ENCODE data around the gene JRKL. TPM values are rescaled to one million over a fixed set of nuclear protein-coding genes. Genes with fewer than 3 reads are reported as not detected.

Gene JRKL
- total and polyA plus RNA-seq, 2 of the 13 experiments (the other 11 are each of a cell fraction or from before 2014, with no cell fraction given), result 3.2 to 4.5 TPM

GRCh38 chr11:96365493-96365892 lies 24.3 kb upstream of the JRKL start:
- H3K4me3 ChIP-seq (replicated peaks in 1 of 3; ENCODE audit: insufficient read depth in 1 of 3, low read depth in 2 of 3, low read length in 3 of 3), result no peak overlapping the region
- peaks cover 2 to 39% of the 10 kb centered on the region in 2 experiments for H3K36me3 ChIP-seq (replicated peaks in 1 of 2; ENCODE audit: control insufficient read depth in 1 of 2, insufficient read depth in 2 of 2, low read length in 2 of 2)
- no peak for DNase-seq (ENCODE audit: low spot score)
- 100% methylated on average over 1 of the region's 1 CpG for WGBS (ENCODE audit: low lambda C conversion rate)
- TF ChIP-seq DRAP1 (CRISPR knock-in tag; IDR thresholded peaks at IDR 0.05) (no peak), GZF1 (CRISPR knock-in tag; IDR thresholded peaks at IDR 0.05) (no peak), GLI4 (CRISPR knock-in tag; IDR thresholded peaks at IDR 0.05; ENCODE audit: borderline replicate concordance) (no peak), LRRFIP1 (CRISPR knock-in tag; conservative IDR thresholded peaks at IDR 0.05) (no peak), FOXC1 (CRISPR knock-in tag; IDR thresholded peaks at IDR 0.05; ENCODE audit: borderline replicate concordance) (no peak), TFDP2 (CRISPR knock-in tag; IDR thresholded peaks at IDR 0.05) (no peak), JARID2 (CRISPR knock-in tag; IDR thresholded peaks at IDR 0.05; ENCODE audit: insufficient replicate concordance) (no peak), MLLT10 (CRISPR knock-in tag; IDR thresholded peaks at IDR 0.05) (no peak), ZNF772 (CRISPR knock-in tag; IDR thresholded peaks at IDR 0.05) (no peak), AHDC1 (CRISPR knock-in tag; IDR thresholded peaks at IDR 0.05; ENCODE audit: borderline replicate concordance) (no peak), SALL1 (CRISPR knock-in tag; IDR thresholded peaks at IDR 0.05) (no peak), ZSCAN29 (CRISPR knock-in tag; conservative IDR thresholded peaks at IDR 0.05) (no peak)
- ChIA-PET POLR2A (no interaction called here), CTCF (ENCODE audit: low intra/inter-chr PET ratio, low total read pairs) (no interaction called here)
- no TSS peak for BruUV-seq (replicated peaks)
- no peaks in the 10 kb centered on the region for H3K79me2 ChIP-seq (ENCODE audit: insufficient read depth, low read length)
- intact Hi-C loops (cut with micrococcal nuclease; ENCODE audit: unreplicated experiment), result no loop called here
- no peak for ATAC-seq
- H3K9me3 ChIP-seq (ENCODE audit: low read length), result no peaks in the 10 kb centered on the region
- H2AFZ ChIP-seq (ENCODE audit: low read length), result no peak overlapping the region
- no peaks in the 10 kb centered on the region for H4K20me1 ChIP-seq (ENCODE audit: insufficient read depth, low read length)
- no peak overlapping the region for H3K4me2 ChIP-seq (ENCODE audit: low read depth, low read length)
- no peak for FAIRE-seq
- H3K9ac ChIP-seq (ENCODE audit: insufficient read depth, low read depth, low read length), result no peak overlapping the region
- no peaks in the 10 kb centered on the region for H3K4me1 ChIP-seq (ENCODE audit: insufficient read depth, low read length)
- H3K27me3 ChIP-seq (ENCODE audit: control insufficient read depth in 1 of 2, insufficient read depth in 2 of 2, low read length in 2 of 2), result no peaks in the 10 kb centered on the region; a peak in 1 of 5 replicates
- no peak overlapping the region for H3K27ac ChIP-seq (ENCODE audit: extremely low read length, insufficient read depth, low read length)
- in situ Hi-C loops (cut with HindIII; ENCODE audit: extremely low pct_ligation_motif_present, low pct_unique_long_range_greater_than_20kb), result no loop called here

Data from HepG2 (cell line).